PC-9 (cell line): ENCODE results near the gene FRMD6. TPM values are rescaled to one million over a fixed set of nuclear protein-coding genes. Genes with fewer than 3 reads are reported as not detected.

Experiments used
- BruUV-seq: library from RNA; stranded (reverse); fragments of 400-500 nt; replicated peaks from 2 replicates; lab custom pipeline; 2021; lab: Mats Ljungman, UMichigan
- CTCF ChIA-PET: fragments of 300-600 bp; sonication (Branson Sonifier 250); formaldehyde crosslinking; loops from one replicate; lab custom pipeline; 2022; ENCODE audit warnings: antibody characterized with exemption; lab: Charles Lee
- POLR2A ChIA-PET: fragments of 300-600 bp; sonication (Branson Sonifier 250); formaldehyde crosslinking; loops from one replicate; lab custom pipeline; 2022; ENCODE audit warnings: antibody characterized with exemption; ENCODE audit not compliant: unreplicated experiment; lab: Charles Lee
- DNase-seq, 2 experiments: peaks; one replicate each; pipeline versions ENCODE4 v3.0.0 to v3.0.0-alpha.2; 2015 to 2022; ENCODE audit warnings: mixed read lengths in 1 of 2
- H2AFZ ChIP-seq: fragments of 200-600 bp; sonication (generic); 2 replicates; pipeline ENCODE4 v1.8.1; 2017; ENCODE audit warnings: antibody characterized with exemption
- H3F3A ChIP-seq: fragments of 200-600 bp; sonication (generic); 2 replicates; pipeline ENCODE4 v1.8.1; 2017; ENCODE audit warnings: antibody characterized with exemption, mild to moderate bottlenecking, low read depth; ENCODE audit not compliant: insufficient read depth
- H3K27ac ChIP-seq: fragments of 200-600 bp; sonication (generic); 2 replicates; pipeline ENCODE4 v1.6.1; 2016; ENCODE audit warnings: mixed run types
- H3K27me3 ChIP-seq: fragments of 200-600 bp; sonication (generic); 2 replicates; pipeline ENCODE4 v1.6.1; 2016; ENCODE audit warnings: low read depth, mixed run types; ENCODE audit not compliant: insufficient read depth
- H3K36me3 ChIP-seq: fragments of 200-600 bp; sonication (generic); 2 replicates; pipeline ENCODE4 v1.6.1; 2016; ENCODE audit warnings: low read depth, mixed run types
- H3K4me1 ChIP-seq: fragments of 200-600 bp; sonication (generic); replicated peaks from 2 replicates; pipeline ENCODE4 v1.6.1; 2016; ENCODE audit warnings: mixed run types; ENCODE audit not compliant: insufficient read depth
- H3K4me2 ChIP-seq: fragments of 200-600 bp; sonication (generic); 2 replicates; pipeline ENCODE4 v1.6.1; 2017; ENCODE audit warnings: mixed run types
- H3K4me3 ChIP-seq: fragments of 200-600 bp; sonication (generic); 2 replicates; pipeline ENCODE4 v1.6.1; 2016; ENCODE audit warnings: mixed run types
- H3K79me2 ChIP-seq: fragments of 200-600 bp; sonication (generic); 2 replicates; pipeline ENCODE4 v1.6.1; 2017; ENCODE audit warnings: low read depth, mixed run types
- H3K9me2 ChIP-seq: fragments of 200-600 bp; sonication (generic); 2 replicates; pipeline ENCODE4 v1.8.1; 2017; ENCODE audit warnings: mild to moderate bottlenecking; ENCODE audit not compliant: insufficient read depth
- H3K9me3 ChIP-seq: fragments of 200-600 bp; sonication (generic); 2 replicates; pipeline ENCODE4 v1.8.1; 2016; ENCODE audit warnings: low read depth; ENCODE audit not compliant: insufficient read depth
- H4K20me1 ChIP-seq: fragments of 200-600 bp; sonication (generic); 2 replicates; pipeline ENCODE4 v1.8.1; 2017; ENCODE audit not compliant: insufficient read depth
- EZH2 ChIP-seq: fragments of 200-600 bp; sonication (generic); IDR thresholded peaks from 2 replicates; pipeline ENCODE4 v1.8.0; 2017; ENCODE audit warnings: antibody characterized with exemption, low read depth
- intact Hi-C: fragments of 100-400 bp; cut with micrococcal nuclease; formaldehyde crosslinking; loops from one replicate; pipeline ENCODE4 v1.10.0; 2022; ENCODE audit not compliant: unreplicated experiment
- total RNA-seq: library from RNA; stranded (reverse); gene quantifications from 2 replicates; pipeline ENCODE4 v1.2.3, GENCODE V29; 2021
- TF ChIP-seq, protein P1 (sequence below): fragments of 200-600 bp; sonication (generic); conservative IDR thresholded peaks from 2 replicates; pipeline ENCODE4 v1.6.1; 2017; ENCODE audit warnings: mixed run types, antibody characterized with exemption, mild to moderate bottlenecking, moderate library complexity

The FRMD6 gene
- total RNA-seq, 1 experiment from 2014 or later, result 42.9 TPM

- Histone ChIP-seq H3K36me3 (peaks cover 9% of the 10 kb centered on the region; the same call in 1 of the 2 replicates), H3K4me2 (no peak overlapping the region), H3K4me1 (peaks cover 6% of the 10 kb centered on the region; the same call in 1 of the 2 replicates), H3F3A (no peaks in the 10 kb centered on the region), H3K27ac (no peak overlapping the region), H3K9me3 (no peaks in the 10 kb centered on the region), H3K4me3 (no peak overlapping the region), H2AFZ (no peak overlapping the region), H3K9me2 (no peaks in the 10 kb centered on the region), H3K27me3 (no peaks in the 10 kb centered on the region), H4K20me1 (peaks cover 11% of the 10 kb centered on the region), H3K79me2 (peaks cover 94% of the 10 kb centered on the region)
- no peak for DNase-seq
- BruUV-seq, result no TSS peak
- ChIA-PET CTCF (no interaction called here), POLR2A (no interaction called here)
- no peak for TF ChIP-seq EZH2
- TF ChIP-seq, protein P1, sequence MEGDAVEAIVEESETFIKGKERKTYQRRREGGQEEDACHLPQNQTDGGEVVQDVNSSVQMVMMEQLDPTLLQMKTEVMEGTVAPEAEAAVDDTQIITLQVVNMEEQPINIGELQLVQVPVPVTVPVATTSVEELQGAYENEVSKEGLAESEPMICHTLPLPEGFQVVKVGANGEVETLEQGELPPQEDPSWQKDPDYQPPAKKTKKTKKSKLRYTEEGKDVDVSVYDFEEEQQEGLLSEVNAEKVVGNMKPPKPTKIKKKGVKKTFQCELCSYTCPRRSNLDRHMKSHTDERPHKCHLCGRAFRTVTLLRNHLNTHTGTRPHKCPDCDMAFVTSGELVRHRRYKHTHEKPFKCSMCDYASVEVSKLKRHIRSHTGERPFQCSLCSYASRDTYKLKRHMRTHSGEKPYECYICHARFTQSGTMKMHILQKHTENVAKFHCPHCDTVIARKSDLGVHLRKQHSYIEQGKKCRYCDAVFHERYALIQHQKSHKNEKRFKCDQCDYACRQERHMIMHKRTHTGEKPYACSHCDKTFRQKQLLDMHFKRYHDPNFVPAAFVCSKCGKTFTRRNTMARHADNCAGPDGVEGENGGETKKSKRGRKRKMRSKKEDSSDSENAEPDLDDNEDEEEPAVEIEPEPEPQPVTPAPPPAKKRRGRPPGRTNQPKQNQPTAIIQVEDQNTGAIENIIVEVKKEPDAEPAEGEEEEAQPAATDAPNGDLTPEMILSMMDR, result no peak
- intact Hi-C loops, result no loop called here
Measured at GRCh38 chr14:51680031-51680430, 28.3 kb downstream of the FRMD6 start.

DNA sequence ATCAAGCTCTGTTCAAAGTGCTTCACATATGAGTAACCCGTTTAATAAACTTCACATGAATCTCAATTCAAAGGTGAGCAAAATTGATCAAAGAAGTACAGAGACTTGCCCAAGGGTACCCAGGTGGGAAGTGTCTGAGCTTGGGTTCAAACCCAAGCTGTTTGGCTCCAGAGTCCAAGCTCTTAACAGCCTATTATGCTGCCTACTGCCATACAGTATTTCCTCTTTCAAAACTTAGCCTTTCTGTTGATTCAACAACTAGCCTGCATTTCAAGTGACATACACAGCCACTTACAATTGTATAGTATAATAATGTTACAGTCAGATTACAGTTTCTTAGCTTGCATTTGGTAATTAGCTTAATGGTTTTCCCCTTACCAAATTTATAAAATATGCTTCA is 29.7 kb downstream of the FRMD6 start:
- peaks cover 9% of the 10 kb centered on the region; the same call in 1 of the 2 replicates for H4K20me1 ChIP-seq
- intact Hi-C loops, result no loop called here
- ChIA-PET POLR2A (no interaction called here), CTCF (interaction anchor here (0.6 kb wide), 1 partner anchor 37 kb away, joined by 3 read pairs; no protein-coding TSS in a partner anchor)
- TF ChIP-seq EZH2, result no peak
- TF ChIP-seq, protein P1, result no peak
- BruUV-seq, result no TSS peak
- H2AFZ ChIP-seq, result no peak overlapping the region
- 0 out of 2 replicates have a peak, but pooled peaks cover 6% of the 10 kb centered on the region for H3K36me3 ChIP-seq
- DNase-seq, result no peak
- H3K4me2 ChIP-seq, result no peak overlapping the region
- H3K4me3 ChIP-seq, result no peak overlapping the region
- no peaks in the 10 kb centered on the region for H3F3A ChIP-seq
- peaks cover under 1% of the 10 kb centered on the region; the same call in 1 of the 2 replicates for H3K4me1 ChIP-seq
- no peaks in the 10 kb centered on the region for H3K27me3 ChIP-seq
- no peaks in the 10 kb centered on the region for H3K9me3 ChIP-seq
- H3K27ac ChIP-seq, result no peak overlapping the region
- H3K9me2 ChIP-seq, result no peaks in the 10 kb centered on the region
- H3K79me2 ChIP-seq, result peaks cover 95% of the 10 kb centered on the region

- TF ChIP-seq, protein P1, result no peak
- TF ChIP-seq EZH2, result no peak
- Histone ChIP-seq H3K27me3 (no peaks in the 10 kb centered on the region), H3K4me2 (no peak overlapping the region), H4K20me1 (peaks cover 9% of the 10 kb centered on the region; the same call in 1 of the 2 replicates), H3K4me1 (no peaks in the 10 kb centered on the region), H3K9me3 (no peaks in the 10 kb centered on the region), H3K36me3 (0 out of 2 replicates have a peak, but pooled peaks cover 6% of the 10 kb centered on the region), H3K27ac (no peak overlapping the region), H3K9me2 (no peaks in the 10 kb centered on the region), H2AFZ (no peak overlapping the region), H3K4me3 (no peak overlapping the region), H3K79me2 (peaks cover 95% of the 10 kb centered on the region), H3F3A (no peaks in the 10 kb centered on the region)
- no TSS peak for BruUV-seq
- POLR2A ChIA-PET, result no interaction called here
- no peak for DNase-seq
- intact Hi-C loops, result no loop called here
- CTCF ChIA-PET, result no interaction called here
Measured at GRCh38 chr14:51682411-51682810, 30.7 kb downstream of the FRMD6 start.
